GM12801 (cell line): ENCODE results near the gene TLDC2.
A peak's percentile ranks its signal among the peaks of the same experiment; 100 is the strongest.

Source experiments
- TF ChIP-seq, protein P1 (sequence below): IDR thresholded peaks from one replicate; pipeline ENCODE4 v1.5.1; 2011; ENCODE audit warnings: control low read depth; ENCODE audit not compliant: insufficient read length; ENCODE audit errors: extremely low read depth

Gene TLDC2

DNA sequence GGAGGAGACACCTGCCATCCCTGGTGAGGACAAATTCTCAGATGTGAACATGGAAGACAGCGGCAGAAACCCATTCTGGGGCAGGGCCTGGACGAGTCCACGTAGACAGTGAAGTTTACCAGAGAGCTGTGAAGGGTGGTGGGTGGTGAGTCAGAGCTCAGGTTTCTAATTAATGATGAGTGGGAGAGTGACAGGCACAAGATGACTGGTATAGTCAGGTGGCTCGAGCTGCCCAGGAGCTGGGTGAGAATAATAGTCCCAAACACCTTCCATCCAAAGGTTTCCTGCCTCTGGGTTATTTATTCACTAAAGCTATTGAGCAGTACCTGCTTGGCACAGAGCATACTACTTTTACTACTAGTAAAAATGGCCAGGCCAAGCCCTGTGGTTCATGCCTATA, 6.0 kb downstream of the TLDC2 start:
- TF ChIP-seq, protein P1, sequence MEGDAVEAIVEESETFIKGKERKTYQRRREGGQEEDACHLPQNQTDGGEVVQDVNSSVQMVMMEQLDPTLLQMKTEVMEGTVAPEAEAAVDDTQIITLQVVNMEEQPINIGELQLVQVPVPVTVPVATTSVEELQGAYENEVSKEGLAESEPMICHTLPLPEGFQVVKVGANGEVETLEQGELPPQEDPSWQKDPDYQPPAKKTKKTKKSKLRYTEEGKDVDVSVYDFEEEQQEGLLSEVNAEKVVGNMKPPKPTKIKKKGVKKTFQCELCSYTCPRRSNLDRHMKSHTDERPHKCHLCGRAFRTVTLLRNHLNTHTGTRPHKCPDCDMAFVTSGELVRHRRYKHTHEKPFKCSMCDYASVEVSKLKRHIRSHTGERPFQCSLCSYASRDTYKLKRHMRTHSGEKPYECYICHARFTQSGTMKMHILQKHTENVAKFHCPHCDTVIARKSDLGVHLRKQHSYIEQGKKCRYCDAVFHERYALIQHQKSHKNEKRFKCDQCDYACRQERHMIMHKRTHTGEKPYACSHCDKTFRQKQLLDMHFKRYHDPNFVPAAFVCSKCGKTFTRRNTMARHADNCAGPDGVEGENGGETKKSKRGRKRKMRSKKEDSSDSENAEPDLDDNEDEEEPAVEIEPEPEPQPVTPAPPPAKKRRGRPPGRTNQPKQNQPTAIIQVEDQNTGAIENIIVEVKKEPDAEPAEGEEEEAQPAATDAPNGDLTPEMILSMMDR, result no peak

DNA sequence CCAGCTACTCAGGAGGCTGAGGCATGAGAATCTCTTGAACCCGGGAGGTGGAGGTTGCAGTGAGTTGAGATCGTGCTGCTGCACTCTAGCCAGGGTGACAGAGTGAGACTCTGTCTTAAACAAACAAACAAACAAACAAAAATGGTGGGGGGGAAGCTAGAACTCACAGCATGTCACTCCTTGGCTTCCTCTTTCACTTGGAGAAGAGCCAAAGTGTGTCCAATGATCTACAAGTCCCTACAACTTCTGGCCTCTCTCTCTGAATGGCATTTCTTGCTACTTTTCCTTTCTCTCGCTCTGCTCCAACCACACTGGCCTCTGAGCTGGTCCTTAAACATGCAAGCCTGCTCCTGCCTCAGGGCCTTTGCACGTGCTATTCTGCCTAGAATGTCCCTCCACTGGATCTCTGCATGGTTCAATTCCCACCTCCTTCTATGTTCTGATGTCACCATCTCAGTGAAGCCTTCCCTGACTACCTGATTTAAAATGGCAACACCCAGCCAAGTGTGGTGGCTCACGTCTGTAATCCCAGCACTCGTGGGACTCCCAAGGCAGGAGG, 8.1 kb downstream of the TLDC2 start:
- TF ChIP-seq, protein P1, result no peak

DNA sequence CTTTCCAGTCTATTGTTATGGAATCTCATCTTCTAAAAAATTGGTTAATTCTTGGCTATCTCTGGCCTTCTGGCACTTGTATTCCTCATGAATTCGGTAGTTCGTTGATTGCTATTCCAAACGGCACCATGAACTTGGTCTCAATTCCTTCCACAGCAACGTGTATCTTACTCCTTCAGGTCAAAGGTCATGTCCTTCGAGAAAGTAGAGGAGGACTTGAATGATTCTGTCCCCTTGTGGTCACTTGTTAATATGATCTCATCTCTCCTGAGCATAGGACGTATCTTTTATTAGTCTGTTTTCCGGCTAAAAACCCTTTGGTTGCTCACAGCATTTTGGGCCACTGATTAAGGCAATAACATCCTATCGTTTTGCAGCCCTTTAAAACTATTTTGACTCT, 9.4 kb downstream of the TLDC2 start:
- TF ChIP-seq, protein P1, result no peak

DNA sequence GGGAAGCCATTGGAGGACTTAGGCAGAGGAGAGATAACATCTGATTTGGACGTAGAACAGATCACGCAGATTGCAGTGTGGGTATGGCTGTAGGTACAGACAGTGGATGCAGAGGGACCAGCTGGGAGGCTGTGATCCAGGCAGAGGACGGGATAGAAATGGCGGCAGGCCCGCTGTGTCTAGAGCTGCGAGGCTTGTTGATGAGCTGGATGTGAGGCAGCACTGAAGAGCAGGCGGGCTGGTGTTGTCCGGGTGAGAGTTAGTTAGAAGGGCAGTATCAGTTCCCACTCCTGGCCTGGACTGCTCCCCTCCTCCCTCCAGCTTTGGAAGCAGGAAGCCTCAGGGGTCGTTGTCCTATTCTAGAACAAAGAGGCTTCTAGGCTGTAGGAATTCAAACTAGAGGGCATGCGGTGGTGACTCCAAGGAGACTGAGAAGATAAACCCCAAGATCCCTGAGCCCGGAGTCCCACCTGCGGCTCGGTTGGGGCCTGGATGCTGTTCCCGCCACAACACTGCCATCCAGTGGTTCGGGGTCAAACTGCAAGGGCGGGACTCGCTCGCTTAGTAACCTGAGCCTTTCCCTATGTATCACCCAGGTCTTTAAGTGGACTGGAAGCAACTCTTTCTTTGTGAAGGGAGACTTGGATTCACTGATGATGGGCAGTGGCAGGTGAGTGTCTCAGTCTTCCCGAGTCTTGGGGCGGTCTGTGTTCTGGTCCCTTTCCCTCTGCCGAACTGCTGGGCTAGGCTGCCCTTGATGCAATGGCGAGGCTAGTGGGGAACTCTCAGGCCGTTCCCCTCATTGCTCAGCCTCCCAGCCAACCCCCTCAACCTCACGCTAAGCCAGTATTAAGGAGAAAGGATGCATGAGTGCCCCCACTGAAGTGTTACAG, 11.2 kb downstream of the TLDC2 start:
- TF ChIP-seq, protein P1, result peak; percentile 95

DNA sequence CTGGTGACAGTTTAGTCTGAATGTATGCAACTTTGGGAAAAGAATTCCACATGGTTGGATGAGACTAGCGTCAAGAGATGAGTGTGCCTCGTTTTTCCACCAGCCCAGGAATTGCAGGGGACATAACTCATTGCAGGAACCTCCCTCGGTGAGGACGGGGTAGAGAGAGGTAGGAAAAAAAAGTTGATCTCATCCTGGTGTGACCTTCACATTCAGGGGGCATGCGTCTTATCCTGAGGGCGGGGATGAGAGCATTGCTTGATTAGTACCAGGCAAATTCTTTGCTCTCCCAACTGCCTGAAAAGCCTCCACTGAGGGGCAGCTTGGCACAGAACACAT, 11.8 kb downstream of the TLDC2 start:
- TF ChIP-seq, protein P1, result no peak

DNA sequence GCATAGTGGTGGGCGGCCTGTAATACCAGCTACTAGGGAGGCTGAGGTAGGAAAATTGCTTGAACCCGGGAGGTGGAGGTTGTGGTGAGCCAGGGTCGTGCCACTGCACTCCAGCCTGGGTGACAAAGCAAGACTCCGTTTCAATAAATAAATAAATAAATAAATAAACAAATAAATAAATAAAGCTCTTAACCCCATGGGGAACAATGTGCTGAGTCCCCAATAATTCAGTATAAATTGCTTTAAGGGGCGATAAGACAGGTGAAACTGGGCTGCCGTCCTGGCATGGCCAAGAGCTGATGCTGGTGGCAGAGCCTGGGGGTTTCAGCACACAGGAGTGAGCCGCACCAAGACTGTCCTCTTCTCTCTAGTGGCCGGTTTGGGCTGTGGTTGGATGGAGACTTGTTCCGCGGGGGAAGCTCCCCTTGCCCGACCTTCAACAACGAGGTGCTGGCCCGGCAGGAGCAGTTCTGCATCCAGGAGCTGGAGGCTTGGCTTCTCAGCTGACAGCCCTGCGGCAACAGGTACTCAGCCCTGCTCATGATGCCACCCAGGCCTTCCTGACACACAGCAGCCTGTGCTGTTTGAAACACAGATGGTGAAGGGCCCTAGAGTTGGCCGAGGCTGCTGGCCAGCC, 13.1 kb downstream of the TLDC2 start:
- TF ChIP-seq, protein P1, result no peak

DNA sequence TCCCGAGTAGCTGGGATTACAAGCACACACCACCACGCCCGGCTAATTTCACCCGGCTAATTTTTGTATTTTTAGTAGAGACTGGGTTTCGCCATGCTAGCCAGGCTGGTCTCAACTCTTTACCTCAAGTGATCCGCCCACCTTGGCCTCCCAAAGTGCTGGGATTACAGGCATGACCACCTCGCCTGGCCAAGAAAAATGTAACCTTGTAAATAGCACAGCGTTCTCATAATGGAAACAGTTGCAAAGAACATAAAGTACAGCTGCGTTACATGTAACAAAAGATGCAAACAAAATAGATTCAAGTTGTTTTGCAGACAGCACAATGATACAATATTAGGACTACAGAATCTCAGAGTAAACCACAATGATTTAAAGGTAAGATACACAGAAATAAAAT, 14.6 kb downstream of the TLDC2 start:
- TF ChIP-seq, protein P1, result no peak
